Activated B cell treated with CpG ODN at 0.5 μM for 24 hours (primary cell): Measurements from ENCODE around the gene OR14K1. TPM values are rescaled to one million over a fixed set of nuclear protein-coding genes. Genes with fewer than 3 reads are reported as not detected.
"Not testable (repeated sequence)": the region's sequence is repeated elsewhere in the genome, so short reads cannot be mapped to it uniquely, and the experiment has no call there.

Experiments used
- ATAC-seq: fragments of 200-7000 bp; cut with Tn5 transposase; one replicate; pipeline ENCODE4 v1.10.0; 2021; ENCODE audit warnings: low read depth, mild to moderate bottlenecking, moderate library complexity
- CTCF ChIA-PET: fragments of 350-600 bp; sonication (Branson Sonifier 250); formaldehyde crosslinking; loops from one replicate; lab custom pipeline; 2021; ENCODE audit warnings: antibody characterized with exemption; lab: Charles Lee
- POLR2A ChIA-PET: fragments of 350-600 bp; sonication (Branson Sonifier 250); formaldehyde crosslinking; loops from one replicate; lab custom pipeline; 2021; ENCODE audit warnings: antibody characterized with exemption; lab: Charles Lee
- DNase-seq: peaks from one replicate; pipeline ENCODE4 v3.0.0; 2022
- H3K27ac Mint-ChIP-seq: one replicate; pipeline ENCODE4 v1.8.0; 2020; ENCODE audit warnings: mixed read lengths
- H3K27me3 Mint-ChIP-seq: one replicate; pipeline ENCODE4 v1.8.0; 2021; ENCODE audit warnings: mixed read lengths
- H3K36me3 Mint-ChIP-seq: one replicate; pipeline ENCODE4 v1.8.0; 2021; ENCODE audit warnings: low read depth, mixed read lengths
- H3K4me1 Mint-ChIP-seq: one replicate; pipeline ENCODE4 v1.8.0; 2021; ENCODE audit warnings: mixed read lengths
- H3K4me3 Mint-ChIP-seq: one replicate; pipeline ENCODE4 v1.8.0; 2020; ENCODE audit warnings: mild to moderate bottlenecking, mixed read lengths
- H3K9me3 Mint-ChIP-seq: one replicate; pipeline ENCODE4 v1.8.0; 2020; ENCODE audit warnings: mixed read lengths
- intact Hi-C: fragments of 100-400 bp; cut with micrococcal nuclease; formaldehyde crosslinking; loops from one replicate; pipeline ENCODE4 v1.15.1; 2024
- total RNA-seq: library from RNA; stranded (reverse); gene quantifications from 2 replicates; pipeline ENCODE4 v1.2.3, GENCODE V29; 2022
- TF ChIP-seq, protein P1 (sequence below): fragments of 200-600 bp; IDR thresholded peaks from one replicate; pipeline ENCODE4 v1.8.0; 2022; ENCODE audit warnings: antibody characterized with exemption, mild to moderate bottlenecking

The OR14K1 gene
- total RNA-seq, 1 donor from 2014 or later: not detected

DNA sequence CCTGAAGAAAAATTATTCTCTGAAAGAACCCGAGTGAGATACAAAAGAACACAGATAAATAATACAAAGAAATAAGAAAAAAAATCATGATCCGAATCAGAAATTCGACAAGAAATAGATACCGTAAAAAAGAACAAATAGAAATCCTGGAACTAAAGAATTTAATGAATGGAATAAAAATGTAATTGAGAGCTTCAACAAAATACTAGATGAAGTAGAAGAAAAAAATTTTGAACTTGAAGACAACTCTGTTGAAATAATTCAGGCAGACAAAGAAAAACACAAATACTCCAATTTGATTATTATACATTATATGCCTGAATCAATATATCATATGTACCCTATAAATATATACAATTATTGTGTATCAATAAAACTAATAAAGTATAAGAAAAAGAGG is 17.2 kb upstream of the OR14K1 start:
- intact Hi-C loops: no loop called here
- Mint-ChIP-seq H3K36me3 (no peaks in the 10 kb centered on the region), H3K27ac (no peak overlapping the region), H3K4me3 (no peak overlapping the region), H3K27me3 (peaks cover 2% of the 10 kb centered on the region), H3K4me1 (no peaks in the 10 kb centered on the region), H3K9me3 (peaks cover 7% of the 10 kb centered on the region)
- no peak for DNase-seq
- POLR2A ChIA-PET: no interaction called here
- TF ChIP-seq, protein P1, sequence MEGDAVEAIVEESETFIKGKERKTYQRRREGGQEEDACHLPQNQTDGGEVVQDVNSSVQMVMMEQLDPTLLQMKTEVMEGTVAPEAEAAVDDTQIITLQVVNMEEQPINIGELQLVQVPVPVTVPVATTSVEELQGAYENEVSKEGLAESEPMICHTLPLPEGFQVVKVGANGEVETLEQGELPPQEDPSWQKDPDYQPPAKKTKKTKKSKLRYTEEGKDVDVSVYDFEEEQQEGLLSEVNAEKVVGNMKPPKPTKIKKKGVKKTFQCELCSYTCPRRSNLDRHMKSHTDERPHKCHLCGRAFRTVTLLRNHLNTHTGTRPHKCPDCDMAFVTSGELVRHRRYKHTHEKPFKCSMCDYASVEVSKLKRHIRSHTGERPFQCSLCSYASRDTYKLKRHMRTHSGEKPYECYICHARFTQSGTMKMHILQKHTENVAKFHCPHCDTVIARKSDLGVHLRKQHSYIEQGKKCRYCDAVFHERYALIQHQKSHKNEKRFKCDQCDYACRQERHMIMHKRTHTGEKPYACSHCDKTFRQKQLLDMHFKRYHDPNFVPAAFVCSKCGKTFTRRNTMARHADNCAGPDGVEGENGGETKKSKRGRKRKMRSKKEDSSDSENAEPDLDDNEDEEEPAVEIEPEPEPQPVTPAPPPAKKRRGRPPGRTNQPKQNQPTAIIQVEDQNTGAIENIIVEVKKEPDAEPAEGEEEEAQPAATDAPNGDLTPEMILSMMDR: no peak
- no peak for ATAC-seq
- CTCF ChIA-PET: no interaction called here

DNA sequence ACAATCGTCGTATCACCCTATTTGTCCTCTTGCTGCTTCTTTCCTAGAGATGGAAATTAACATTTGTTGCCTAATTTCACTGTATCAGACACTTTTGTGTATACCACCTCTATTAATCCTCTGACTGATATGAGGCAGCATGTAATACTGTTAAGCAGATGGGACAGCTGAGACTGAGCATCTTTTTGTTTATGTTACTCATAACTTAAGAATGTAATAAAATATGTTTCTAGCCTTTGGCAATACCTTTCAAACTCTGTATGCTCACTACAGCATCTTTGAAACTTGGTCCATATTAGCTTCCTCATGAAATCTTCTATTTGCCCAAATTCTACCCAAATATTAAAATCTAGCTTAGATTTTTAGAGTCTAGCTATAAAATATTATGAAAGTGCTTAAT is 2.3 kb downstream of the OR14K1 start:
- Mint-ChIP-seq H3K9me3 (no peaks in the 10 kb centered on the region), H3K4me3 (no peak overlapping the region), H3K4me1 (no peaks in the 10 kb centered on the region), H3K36me3 (no peaks in the 10 kb centered on the region), H3K27ac (no peak overlapping the region), H3K27me3 (no peaks in the 10 kb centered on the region)
- ChIA-PET POLR2A (no interaction called here), CTCF (no interaction called here)
- intact Hi-C loops: no loop called here
- no peak for DNase-seq
- TF ChIP-seq, protein P1: no peak
- no peak for ATAC-seq

DNA sequence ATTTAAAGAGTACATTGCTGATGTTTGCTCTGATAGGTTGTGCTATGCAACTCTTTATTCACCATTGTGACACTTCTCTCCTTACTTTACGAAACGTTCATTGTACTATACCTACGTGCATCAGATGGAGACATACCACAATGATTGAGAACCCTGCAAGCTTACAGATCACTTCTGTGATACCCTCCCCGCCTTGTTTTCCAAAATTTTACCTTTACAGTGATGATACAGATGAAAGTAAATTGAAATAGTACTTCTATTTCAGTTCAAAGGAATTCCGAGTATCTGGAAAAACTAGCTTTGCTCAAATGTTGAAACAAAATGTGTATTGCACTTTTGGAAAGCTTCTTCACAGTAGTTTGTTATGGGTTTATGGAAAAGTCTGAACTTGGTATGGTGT is 3.3 kb downstream of the OR14K1 start:
- Mint-ChIP-seq H3K36me3 (no peaks in the 10 kb centered on the region), H3K4me3 (no peak overlapping the region), H3K27me3 (no peaks in the 10 kb centered on the region), H3K27ac (no peak overlapping the region), H3K4me1 (no peaks in the 10 kb centered on the region), H3K9me3 (no peaks in the 10 kb centered on the region)
- TF ChIP-seq, protein P1: no peak
- intact Hi-C loops: no loop called here
- ChIA-PET POLR2A (no interaction called here), CTCF (no interaction called here)
- no peak for ATAC-seq
- DNase-seq: no peak

DNA sequence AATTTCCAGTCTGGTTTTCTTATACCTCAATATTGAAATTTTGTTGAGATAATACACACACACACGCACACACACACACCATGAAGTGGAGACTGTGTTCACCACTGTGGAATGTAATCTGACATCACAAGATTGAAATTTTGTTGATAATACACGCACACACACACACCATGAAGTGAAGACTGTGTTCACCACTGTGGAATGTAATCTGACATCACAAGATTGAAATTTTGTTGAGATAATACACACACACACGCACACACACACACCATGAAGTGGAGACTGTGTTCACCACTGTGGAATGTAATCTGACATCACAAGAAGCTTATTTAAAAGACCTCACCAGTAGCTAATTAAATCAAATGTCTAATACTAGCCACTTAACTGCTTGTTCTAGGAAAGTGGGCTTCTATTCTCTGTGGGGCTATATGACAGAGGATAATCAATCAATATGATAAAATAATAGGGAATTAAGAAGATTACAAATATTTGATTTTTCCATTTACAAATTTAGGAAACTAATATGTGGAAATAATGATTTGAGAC is 3.9 kb downstream of the OR14K1 start:
- CTCF ChIA-PET, H3K4me3 Mint-ChIP-seq, H3K36me3 Mint-ChIP-seq, H3K27me3 Mint-ChIP-seq, ATAC-seq, DNase-seq, H3K9me3 Mint-ChIP-seq, H3K4me1 Mint-ChIP-seq, POLR2A ChIA-PET, H3K27ac Mint-ChIP-seq, intact Hi-C loops: not testable (repeated sequence)

DNA sequence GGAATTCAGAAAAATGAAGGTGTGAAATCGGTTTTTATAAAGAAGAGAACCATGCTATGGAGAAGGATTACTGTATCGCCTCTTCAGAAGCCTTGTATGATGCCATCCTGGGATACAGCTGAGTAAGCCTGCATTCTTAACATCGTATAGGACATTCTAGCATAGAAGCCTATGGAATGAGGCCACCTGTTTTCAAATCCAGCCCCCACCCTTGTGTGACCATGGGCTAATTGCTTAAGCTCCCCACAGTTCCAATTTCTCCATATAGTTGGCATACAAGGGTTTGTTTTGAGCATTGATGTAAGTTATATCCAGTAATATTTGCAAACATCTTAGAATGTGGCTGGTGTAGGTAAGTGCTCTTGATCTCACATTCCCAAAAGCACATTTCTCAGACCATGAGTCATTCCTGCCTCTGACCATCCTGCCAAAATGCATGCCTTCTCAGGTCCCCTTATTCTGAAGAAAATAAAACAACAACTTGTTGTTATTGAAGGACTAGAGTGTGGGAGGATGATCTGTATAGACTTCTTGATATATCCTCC is 8.0 kb downstream of the OR14K1 start:
- H3K4me3 Mint-ChIP-seq: no peak overlapping the region
- H3K36me3 Mint-ChIP-seq: no peaks in the 10 kb centered on the region
- no peak overlapping the region for H3K27ac Mint-ChIP-seq
- intact Hi-C loops: no loop called here
- H3K4me1 Mint-ChIP-seq: no peaks in the 10 kb centered on the region
- POLR2A ChIA-PET: no interaction called here
- no peak for ATAC-seq
- H3K27me3 Mint-ChIP-seq: no peaks in the 10 kb centered on the region
- no peak for DNase-seq
- peaks cover 14% of the 10 kb centered on the region for H3K9me3 Mint-ChIP-seq
- CTCF ChIA-PET: no interaction called here
- TF ChIP-seq, protein P1: no peak

DNA sequence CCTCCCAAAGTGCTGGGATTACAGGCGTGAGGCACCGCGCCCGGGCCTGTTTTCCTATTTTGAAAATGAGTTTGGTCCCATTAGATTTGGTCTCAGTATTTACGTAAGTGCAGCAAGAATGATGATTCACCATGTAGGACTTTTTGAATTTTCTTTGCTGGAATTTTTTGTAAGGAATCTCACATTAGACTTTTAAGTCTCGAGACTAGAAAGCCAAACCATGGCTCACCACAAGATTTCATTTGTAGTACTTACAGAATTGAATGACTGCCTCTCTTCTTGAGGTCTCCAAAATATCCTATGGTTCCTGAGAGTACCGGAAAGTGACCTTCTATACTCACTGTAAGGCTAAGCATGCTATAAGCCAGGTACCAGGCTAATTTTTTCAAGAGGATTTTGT is 9.2 kb downstream of the OR14K1 start:
- CTCF ChIA-PET: no interaction called here
- Mint-ChIP-seq H3K4me3 (no peak overlapping the region), H3K27me3 (no peaks in the 10 kb centered on the region), H3K27ac (no peak overlapping the region), H3K4me1 (no peaks in the 10 kb centered on the region), H3K9me3 (peaks cover 21% of the 10 kb centered on the region), H3K36me3 (no peaks in the 10 kb centered on the region)
- ATAC-seq (no peak), DNase-seq (no peak)
- intact Hi-C loops: no loop called here
- TF ChIP-seq, protein P1: no peak
- POLR2A ChIA-PET: no interaction called here
